T-helper 1 cell treated with Interleukin-12 subunit alpha and Interleukin-12 subunit beta and Interleukin-4 antibody, amounts not matched to agents 30 ng/mL and 1 ng/mL, for 36 hours (primary cell): ENCODE measurements around the gene CCDC97. TPM values are rescaled to one million over a fixed set of nuclear protein-coding genes. Genes with fewer than 3 reads are reported as not detected.

ENCODE experiments used
- intact Hi-C: fragments of 100-400 bp; cut with micrococcal nuclease; formaldehyde crosslinking; loops from one replicate; pipeline ENCODE4 v1.15.1; 2024
- total RNA-seq: library from RNA; stranded (reverse); gene quantifications from 2 replicates; pipeline ENCODE4 v1.2.3, GENCODE V29; 2022

Gene CCDC97
- total RNA-seq, 1 donor from 2014 or later = 65.1 TPM

- intact Hi-C loops = no loop called here
Measured at GRCh38 chr19:41297628-41298347, 12.2 kb upstream of the CCDC97 start.

GRCh38 chr19:41298348-41298964, 11.5 kb upstream of the CCDC97 start:
- intact Hi-C loops = no loop called here

GRCh38 chr19:41299046-41299754, 10.8 kb upstream of the CCDC97 start:
- intact Hi-C loops = no loop called here

DNA sequence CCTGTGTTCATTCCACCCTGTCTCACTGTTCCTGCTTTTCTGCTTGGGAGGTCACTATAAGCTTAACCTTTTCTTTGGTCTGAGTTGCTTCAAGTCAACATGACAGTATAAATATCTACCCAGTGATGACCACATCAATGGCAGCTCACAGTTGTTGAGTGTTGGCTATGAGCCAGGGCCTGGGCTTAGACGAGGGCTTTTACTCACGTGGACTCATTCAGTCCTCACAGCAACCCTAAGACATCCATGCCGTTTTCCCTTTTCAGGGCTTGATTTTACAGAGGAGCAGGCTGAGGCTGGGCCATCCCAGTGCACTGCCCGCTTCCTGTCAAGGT, 10.2 kb upstream of the CCDC97 start:
- intact Hi-C loops = no loop called here

DNA sequence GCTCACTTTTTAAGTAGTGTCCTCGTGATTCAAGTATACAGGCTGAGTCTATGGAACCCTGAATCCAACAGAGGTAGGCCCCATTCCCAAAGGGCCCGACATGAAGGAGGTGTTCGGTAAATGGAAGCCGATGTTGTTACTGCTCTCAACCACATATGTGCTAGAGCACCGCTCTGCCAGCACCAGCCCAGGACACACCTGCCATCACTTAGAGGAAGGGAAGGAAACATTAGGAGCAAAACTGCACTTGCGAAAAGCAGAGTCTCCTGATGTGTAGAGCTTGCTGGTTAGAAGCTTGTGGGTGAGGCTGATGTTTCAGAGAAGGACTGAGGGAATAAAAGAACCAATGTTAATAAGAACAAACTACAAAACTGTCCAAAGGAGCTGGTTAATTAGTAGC, 9.4 kb upstream of the CCDC97 start:
- intact Hi-C loops = no loop called here

DNA sequence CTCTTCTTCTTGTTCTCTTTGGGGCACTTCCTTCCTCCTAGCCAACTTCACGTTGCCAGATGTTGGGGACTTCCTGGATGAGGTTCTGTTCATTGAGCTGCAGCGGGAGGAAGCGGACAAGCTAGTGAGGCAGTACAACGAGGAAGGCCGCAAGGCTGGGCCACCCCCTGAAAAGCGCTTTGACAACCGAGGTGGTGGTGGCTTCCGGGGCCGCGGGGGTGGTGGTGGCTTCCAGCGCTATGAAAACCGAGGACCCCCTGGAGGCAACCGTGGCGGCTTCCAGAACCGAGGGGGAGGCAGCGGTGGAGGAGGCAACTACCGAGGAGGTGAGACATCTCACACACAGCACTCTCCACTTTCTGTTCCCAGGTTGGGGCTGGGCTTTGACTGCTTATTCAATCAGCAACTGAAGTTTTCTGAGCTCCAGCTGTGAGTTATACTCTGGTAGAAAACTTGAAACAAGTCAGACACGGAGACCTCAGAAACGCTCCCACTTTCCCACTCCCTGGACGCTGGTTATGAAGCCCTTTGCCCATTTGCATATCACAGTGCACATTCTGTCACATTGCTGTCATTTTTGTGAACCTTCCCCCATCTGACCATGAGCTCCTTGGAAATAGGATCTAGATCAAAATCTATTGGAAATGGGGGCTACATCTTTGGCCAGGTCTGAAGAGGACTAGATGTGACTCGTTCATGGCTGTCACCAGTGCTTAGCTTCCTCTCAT, 7.2 kb upstream of the CCDC97 start:
- intact Hi-C loops = no loop called here

DNA sequence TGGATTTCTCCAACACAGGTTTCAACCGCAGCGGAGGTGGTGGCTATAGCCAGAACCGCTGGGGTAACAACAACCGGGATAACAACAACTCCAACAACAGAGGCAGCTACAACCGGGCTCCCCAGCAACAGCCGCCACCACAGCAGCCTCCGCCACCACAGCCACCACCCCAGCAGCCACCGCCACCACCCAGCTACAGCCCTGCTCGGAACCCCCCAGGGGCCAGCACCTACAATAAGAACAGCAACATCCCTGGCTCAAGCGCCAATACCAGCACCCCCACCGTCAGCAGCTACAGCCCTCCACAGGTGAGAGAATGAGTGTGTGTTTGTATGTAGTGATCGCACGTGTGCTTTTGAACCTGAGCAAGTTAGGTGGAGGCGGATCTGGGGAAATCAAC, 6.0 kb upstream of the CCDC97 start:
- intact Hi-C loops = no loop called here

GRCh38 chr19:41304706-41305483, 5.1 kb upstream of the CCDC97 start:
- intact Hi-C loops = loop anchor here (5.0 kb wide), 3 partner anchors 247 to 503 kb away; no protein-coding TSS in a partner anchor

GRCh38 chr19:41305927-41306793, 3.8 kb upstream of the CCDC97 start:
- intact Hi-C loops = loop anchor here (5.0 kb wide), 3 partner anchors 246 to 504 kb away; no protein-coding TSS in a partner anchor

GRCh38 chr19:41307090-41307875, 2.7 kb upstream of the CCDC97 start:
- intact Hi-C loops = loop anchor here (5.0 kb wide), 3 partner anchors 245 to 505 kb away; no protein-coding TSS in a partner anchor

DNA sequence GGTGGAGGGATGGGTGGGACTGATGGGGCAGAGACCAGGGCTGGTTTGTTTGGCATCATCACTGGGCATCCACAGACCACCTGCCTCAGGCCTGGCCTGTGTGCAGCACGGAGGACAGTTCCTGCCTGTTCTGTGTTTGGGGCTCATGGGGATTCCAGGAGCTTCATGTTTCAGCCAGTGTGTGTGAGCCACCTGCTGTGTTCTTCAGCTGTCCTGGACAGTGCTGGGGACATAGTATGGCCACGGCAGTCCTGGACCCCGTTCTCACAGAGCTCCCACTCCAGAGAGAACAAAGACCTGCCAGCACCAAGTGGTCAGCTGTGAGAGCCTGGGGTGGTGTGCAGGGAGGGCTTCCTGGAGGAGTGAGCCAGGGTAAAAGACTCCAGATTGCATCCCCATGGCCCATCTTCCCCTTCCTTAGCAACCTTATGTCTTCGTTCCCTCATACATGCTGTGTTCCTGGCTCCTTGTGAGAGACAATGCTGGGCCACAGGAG, 2.0 kb upstream of the CCDC97 start:
- intact Hi-C loops = loop anchor here (1.0 to 5.0 kb wide), 12 partner anchors 19 to 645 kb away; no protein-coding TSS in a partner anchor

GRCh38 chr19:41308450-41309179, 1.4 kb upstream of the CCDC97 start:
- intact Hi-C loops = loop anchor here (1.0 to 5.0 kb wide), 12 partner anchors 19 to 645 kb away; no protein-coding TSS in a partner anchor

GRCh38 chr19:41309180-41310032, 566 bp upstream of the CCDC97 start:
- intact Hi-C loops = loop anchor here (1.0 to 5.0 kb wide), 5 partner anchors 42 to 507 kb away; no protein-coding TSS in a partner anchor

GRCh38 chr19:41311072-41311471, 1.1 kb downstream of the CCDC97 start:
- intact Hi-C loops = no loop called here

- intact Hi-C loops = no loop called here
Measured at GRCh38 chr19:41311613-41312012, 1.6 kb downstream of the CCDC97 start.

- intact Hi-C loops = no loop called here
Measured at GRCh38 chr19:41316306-41316920, 6.4 kb downstream of the CCDC97 start.
